ENCODE data around the gene VAPA. TPM values are rescaled to one million over a fixed set of nuclear protein-coding genes. Genes with fewer than 3 reads are reported as not detected.

VAPA gene
- total and polyA plus RNA-seq, 3 donors from 2014 or later: 177 to 224 (median 180) TPM

GRCh38 chr18:9961041-9961440, 47.2 kb downstream of the VAPA start:
- no peaks in the 10 kb centered on the region for H3K36me3 ChIP-seq (ENCODE audit: low read depth, missing control alignments)
- no peak overlapping the region for H3K4me3 ChIP-seq
- 25 to 40% methylated on average over 3 of the region's 3 CpGs for WGBS, 2 donors
- H3K9me3 ChIP-seq: no peaks in the 10 kb centered on the region
- H3K4me1 ChIP-seq: peaks cover 8% of the 10 kb centered on the region
- no peaks in the 10 kb centered on the region for H3K27me3 ChIP-seq
- TF ChIP-seq POLR2A (IDR thresholded peaks at IDR 0.05) (no peak), CTCF (IDR thresholded peaks at IDR 0.05) (no peak)
- intact Hi-C loops (cut with DNase I; ENCODE audit: low total_unique reads): no loop called here
- no peak for DNase-seq
- H3K27ac ChIP-seq: no peak overlapping the region

GRCh38 chr18:9965711-9966624, 52.2 kb downstream of the VAPA start:
- H3K9me3 ChIP-seq: no peaks in the 10 kb centered on the region
- 90 to 92% methylated on average over 9 of the region's 9 CpGs for WGBS, 2 donors
- intact Hi-C loops (cut with DNase I; ENCODE audit: low total_unique reads): no loop called here

GRCh38 chr18:9968081-9968848, 54.4 kb downstream of the VAPA start:
- Histone ChIP-seq H3K4me3 (peak overlapping the region in 1 of 2 donors; percentile 3), H3K9me3 (no peaks in the 10 kb centered on the region), H3K36me3 (ENCODE audit: low read depth, missing control alignments) (no peaks in the 10 kb centered on the region), H3K27ac (no peak overlapping the region), H3K4me1 (no peaks in the 10 kb centered on the region), H3K27me3 (no peaks in the 10 kb centered on the region)
- no peak for TF ChIP-seq POLR2A (IDR thresholded peaks at IDR 0.05)
- TF ChIP-seq CTCF (IDR thresholded peaks at IDR 0.05): no peak
- DNase-seq: no peak
- intact Hi-C loops (cut with DNase I; ENCODE audit: low total_unique reads): no loop called here
- 46 to 62% methylated on average over 31 of the region's 31 CpGs for WGBS, 2 donors

More at GRCh38 chr18:9965711-9966624, 52.2 kb downstream of the VAPA start:
- TF ChIP-seq CTCF (IDR thresholded peaks at IDR 0.05): no peak
- no peak for TF ChIP-seq POLR2A (IDR thresholded peaks at IDR 0.05)
- DNase-seq: no peak
- Histone ChIP-seq H3K4me3 (no peak overlapping the region), H3K27me3 (no peaks in the 10 kb centered on the region), H3K4me1 (peaks cover 6% of the 10 kb centered on the region), H3K36me3 (ENCODE audit: low read depth, missing control alignments) (no peaks in the 10 kb centered on the region), H3K27ac (no peak overlapping the region)

- DNase-seq: no peak
- Histone ChIP-seq H3K36me3 (ENCODE audit: low read depth, missing control alignments) (no peaks in the 10 kb centered on the region), H3K27me3 (no peaks in the 10 kb centered on the region), H3K4me1 (no peaks in the 10 kb centered on the region), H3K27ac (no peak overlapping the region), H3K9me3 (no peaks in the 10 kb centered on the region), H3K4me3 (peak overlapping the region in 1 of 2 donors; percentile 3)
- 64 to 67% methylated on average over 14 of the region's 14 CpGs for WGBS, 2 donors
- intact Hi-C loops (cut with DNase I; ENCODE audit: low total_unique reads): no loop called here
- TF ChIP-seq POLR2A (IDR thresholded peaks at IDR 0.05) (no peak), CTCF (IDR thresholded peaks at IDR 0.05) (no peak)
Measured at GRCh38 chr18:9969247-9969646, 55.4 kb downstream of the VAPA start.
